ENCODE measurements around the gene SNX9.

Gene SNX9

GRCh38 chr6:157978021-157978783 lies 155.2 kb downstream of the SNX9 start:
- Histone ChIP-seq H3K9me3 (ENCODE audit: insufficient read depth, low read depth, low read length) (no peaks in the 10 kb centered on the region), H2AFZ (ENCODE audit: low read length) (no peak overlapping the region), H3K9ac (ENCODE audit: low read depth, low read length, poor library complexity, severe bottlenecking) (no peak overlapping the region), H3K27me3 (ENCODE audit: insufficient read depth, low read length, poor library complexity, severe bottlenecking) (no peaks in the 10 kb centered on the region), H3K36me3 (ENCODE audit: insufficient read depth, low read length) (no peaks in the 10 kb centered on the region), H4K20me1 (ENCODE audit: insufficient read depth, low read length, poor library complexity, severe bottlenecking) (peaks cover 12% of the 10 kb centered on the region), H3K4me1 (ENCODE audit: insufficient read depth, low read length, poor library complexity, severe bottlenecking) (peaks cover 23% of the 10 kb centered on the region), H3K4me3 (ENCODE audit: low read length, poor library complexity, severe bottlenecking) (no peak overlapping the region), H3K4me2 (ENCODE audit: low read depth, low read length, poor library complexity, severe bottlenecking) (no peak overlapping the region), H3F3A (ENCODE audit: low read depth) (no peaks in the 10 kb centered on the region), H3K79me2 (ENCODE audit: insufficient read depth, low read length) (peaks cover 13% of the 10 kb centered on the region), H3K9me2 (replicated peaks; ENCODE audit: low read depth, low read length) (no peaks in the 10 kb centered on the region)
- TF ChIP-seq EZH2phosphoT487 (IDR thresholded peaks at IDR 0.05; ENCODE audit: borderline replicate concordance) (no peak), CTCF (conservative IDR thresholded peaks at IDR 0.05; ENCODE audit: low read length) (no peak)

DNA sequence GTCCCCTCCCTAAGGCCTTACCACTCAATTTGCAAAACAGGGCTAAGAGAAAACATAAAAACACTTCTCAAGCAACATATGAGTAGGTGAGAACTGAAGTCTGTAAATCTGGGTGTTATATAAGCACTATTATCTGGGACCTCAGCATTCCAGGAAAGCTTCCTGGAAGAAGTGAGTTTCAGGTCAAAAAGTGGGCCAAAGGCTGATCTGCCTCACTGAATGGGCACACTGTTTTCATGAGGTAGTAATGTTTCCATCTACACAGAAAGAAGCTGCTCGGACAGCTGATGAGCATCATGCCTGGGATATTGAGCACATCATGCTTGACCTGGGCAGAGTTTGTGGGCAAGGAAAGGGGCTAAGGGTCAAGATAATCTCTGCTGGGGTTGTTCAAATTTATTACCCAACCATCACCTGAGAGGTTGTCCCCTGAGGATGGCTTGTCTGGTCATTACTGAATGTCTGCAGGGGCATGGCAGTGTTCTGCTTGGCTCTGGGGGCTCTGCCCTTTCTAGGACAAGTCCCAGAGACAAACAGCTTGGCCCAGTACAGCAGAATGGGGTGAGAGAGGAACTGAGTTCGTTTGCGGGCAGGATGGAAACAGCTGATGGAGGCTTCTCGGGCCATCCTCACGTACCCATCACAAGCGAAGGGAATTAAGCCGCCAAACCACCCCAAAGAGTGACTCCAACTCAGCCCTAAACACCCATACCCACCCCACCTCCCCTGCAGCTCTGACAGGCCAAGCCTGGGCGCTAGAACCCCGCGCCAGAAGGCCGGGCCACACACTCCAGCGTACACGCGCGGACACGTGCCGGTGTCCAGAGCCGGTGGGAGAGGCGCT lies 157.5 kb downstream of the SNX9 start:
- Histone ChIP-seq H3K9ac (ENCODE audit: low read depth, low read length, poor library complexity, severe bottlenecking) (no peak overlapping the region), H3K4me1 (ENCODE audit: insufficient read depth, low read length, poor library complexity, severe bottlenecking) (peaks cover 46% of the 10 kb centered on the region), H3K9me2 (replicated peaks; ENCODE audit: low read depth, low read length) (no peaks in the 10 kb centered on the region), H3K36me3 (ENCODE audit: insufficient read depth, low read length) (no peaks in the 10 kb centered on the region), H3K27me3 (ENCODE audit: insufficient read depth, low read length, poor library complexity, severe bottlenecking) (no peaks in the 10 kb centered on the region), H3K79me2 (ENCODE audit: insufficient read depth, low read length) (peaks cover 36% of the 10 kb centered on the region), H3K4me3 (ENCODE audit: low read length, poor library complexity, severe bottlenecking) (no peak overlapping the region), H3K4me2 (ENCODE audit: low read depth, low read length, poor library complexity, severe bottlenecking) (no peak overlapping the region), H3F3A (ENCODE audit: low read depth) (no peaks in the 10 kb centered on the region), H3K9me3 (ENCODE audit: insufficient read depth, low read depth, low read length) (no peaks in the 10 kb centered on the region), H4K20me1 (ENCODE audit: insufficient read depth, low read length, poor library complexity, severe bottlenecking) (peaks cover 29% of the 10 kb centered on the region), H2AFZ (ENCODE audit: low read length) (no peak overlapping the region)
- TF ChIP-seq EZH2phosphoT487 (IDR thresholded peaks at IDR 0.05; ENCODE audit: borderline replicate concordance) (no peak), CTCF (conservative IDR thresholded peaks at IDR 0.05; ENCODE audit: low read length) (no peak)

GRCh38 chr6:157981132-157981394 lies 158.0 kb downstream of the SNX9 start:
- Histone ChIP-seq H3K9me3 (ENCODE audit: insufficient read depth, low read depth, low read length) (no peaks in the 10 kb centered on the region), H3F3A (ENCODE audit: low read depth) (no peaks in the 10 kb centered on the region), H3K4me2 (ENCODE audit: low read depth, low read length, poor library complexity, severe bottlenecking) (no peak overlapping the region), H3K9ac (ENCODE audit: low read depth, low read length, poor library complexity, severe bottlenecking) (no peak overlapping the region), H4K20me1 (ENCODE audit: insufficient read depth, low read length, poor library complexity, severe bottlenecking) (peaks cover 29% of the 10 kb centered on the region), H3K79me2 (ENCODE audit: insufficient read depth, low read length) (peaks cover 42% of the 10 kb centered on the region), H3K4me3 (ENCODE audit: low read length, poor library complexity, severe bottlenecking) (peak overlapping the region; percentile 80), H3K4me1 (ENCODE audit: insufficient read depth, low read length, poor library complexity, severe bottlenecking) (peaks cover 48% of the 10 kb centered on the region), H3K36me3 (ENCODE audit: insufficient read depth, low read length) (no peaks in the 10 kb centered on the region), H2AFZ (ENCODE audit: low read length) (no peak overlapping the region), H3K9me2 (replicated peaks; ENCODE audit: low read depth, low read length) (no peaks in the 10 kb centered on the region), H3K27me3 (ENCODE audit: insufficient read depth, low read length, poor library complexity, severe bottlenecking) (no peaks in the 10 kb centered on the region)
- no peak for TF ChIP-seq EZH2phosphoT487 (IDR thresholded peaks at IDR 0.05; ENCODE audit: borderline replicate concordance)
- no peak for TF ChIP-seq CTCF (conservative IDR thresholded peaks at IDR 0.05; ENCODE audit: low read length)
